IMR-90 (cell line): ENCODE measurements around the gene NXPH1. TPM values are rescaled to one million over a fixed set of nuclear protein-coding genes. Genes with fewer than 3 reads are reported as not detected.

Experiments
- ATAC-seq: fragments of 200-7000 bp; cut with Tn5 transposase; 2 replicates; pipeline ENCODE4 v1.9.1; 2020; ENCODE audit warnings: low read depth, mild to moderate bottlenecking, moderate library complexity
- BruUV-seq: library from RNA; stranded (reverse); fragments of 400-500 nt; replicated peaks from 2 replicates; lab custom pipeline; 2021; lab: Mats Ljungman, UMichigan
- CTCF ChIA-PET: fragments of 300-600 bp; formaldehyde crosslinking; extraction: SDS; loops from one replicate; lab custom pipeline; 2021; ENCODE audit warnings: antibody characterized with exemption; lab: Yijun Ruan, JAX
- POLR2A ChIA-PET: fragments of 300-600 bp; sonication (Branson Sonifier 250); formaldehyde crosslinking; loops from one replicate; lab custom pipeline; 2022; ENCODE audit warnings: antibody characterized with exemption; ENCODE audit not compliant: unreplicated experiment; lab: Charles Lee
- DNase-seq: peaks from one replicate; pipeline ENCODE4 v3.0.0; 2013
- H2AFZ ChIP-seq: replicated peaks from 2 replicates; pipeline ENCODE3; 2013; ENCODE audit warnings: low read length, mild to moderate bottlenecking; ENCODE audit not compliant: poor library complexity
- H2AK5ac ChIP-seq: 2 replicates; pipeline ENCODE4 v1.6.1; 2013; ENCODE audit warnings: low read depth, low read length, inconsistent platforms
- H2AK9ac ChIP-seq: replicated peaks from 2 replicates; pipeline ENCODE3; 2013; ENCODE audit warnings: mild to moderate bottlenecking, low read depth, low read length, moderate library complexity; ENCODE audit not compliant: poor library complexity
- H2BK120ac ChIP-seq: 2 replicates; pipeline ENCODE4 v1.6.1; 2013; ENCODE audit warnings: low read depth, low read length, inconsistent platforms
- H2BK15ac ChIP-seq: 3 replicates; pipeline ENCODE4 v1.6.1; 2013; ENCODE audit warnings: low read depth, low read length, inconsistent platforms
- H2BK20ac ChIP-seq: 2 replicates; pipeline ENCODE4 v1.6.1; 2013; ENCODE audit warnings: low read depth, mild to moderate bottlenecking, inconsistent platforms, low read length, moderate library complexity
- H2BK5ac ChIP-seq: 2 replicates; pipeline ENCODE4 v1.6.1; 2013; ENCODE audit warnings: mild to moderate bottlenecking, low read depth, low read length, inconsistent platforms; ENCODE audit not compliant: poor library complexity, severe bottlenecking
- H3K14ac ChIP-seq: replicated peaks from 2 replicates; pipeline ENCODE4 v1.6.1; 2013; ENCODE audit warnings: low read depth, low read length, inconsistent platforms
- H3K18ac ChIP-seq: 2 replicates; pipeline ENCODE4 v1.6.1; 2013; ENCODE audit warnings: low read depth, low read length, control low read depth
- H3K23ac ChIP-seq: 2 replicates; pipeline ENCODE4 v1.6.1; 2013; ENCODE audit warnings: low read depth, low read length, inconsistent platforms
- H3K27ac ChIP-seq: 2 replicates; pipeline ENCODE4 v1.5.1; 2013; ENCODE audit warnings: mild to moderate bottlenecking, control low read depth, low read length; ENCODE audit not compliant: insufficient read depth
- H3K27me3 ChIP-seq: 2 replicates; pipeline ENCODE4 v1.6.1; 2013; ENCODE audit warnings: low read length; ENCODE audit not compliant: control insufficient read depth, insufficient read depth
- H3K36me3 ChIP-seq: 2 replicates; pipeline ENCODE4 v1.6.1; 2013; ENCODE audit warnings: low read length, mixed read lengths; ENCODE audit not compliant: control insufficient read depth, insufficient read depth
- H3K4ac ChIP-seq: 2 replicates; pipeline ENCODE4 v1.6.1; 2013; ENCODE audit warnings: low read depth, low read length, inconsistent platforms
- H3K4me1 ChIP-seq: 2 replicates; pipeline ENCODE4 v1.6.1; 2013; ENCODE audit warnings: low read length, mixed read lengths; ENCODE audit not compliant: control insufficient read depth, insufficient read depth
- H3K4me2 ChIP-seq: 2 replicates; pipeline ENCODE4 v1.6.1; 2013; ENCODE audit warnings: low read depth, mild to moderate bottlenecking, control low read depth, low read length, moderate library complexity
- H3K4me3 ChIP-seq: 2 replicates; pipeline ENCODE4 v1.5.1; 2013; ENCODE audit warnings: low read depth, mild to moderate bottlenecking, control low read depth, low read length, moderate library complexity; ENCODE audit not compliant: insufficient read depth
- H3K56ac ChIP-seq: 2 replicates; pipeline ENCODE4 v1.6.1; 2013; ENCODE audit warnings: low read length, inconsistent platforms; ENCODE audit not compliant: insufficient read depth; ENCODE audit errors: extremely low read depth
- H3K79me1 ChIP-seq, 2 experiments: 2 replicates each; pipeline ENCODE4 v1.6.1; 2013; ENCODE audit warnings: low read length in 2 of 2, inconsistent platforms in 1 of 2, low read depth in 1 of 2
- H3K9ac ChIP-seq: 2 replicates; pipeline ENCODE4 v1.6.1; 2013; ENCODE audit warnings: low read depth, low read length, control low read depth
- H3K9me1 ChIP-seq: 2 replicates; pipeline ENCODE4 v1.6.1; 2013; ENCODE audit warnings: low read length, inconsistent platforms; ENCODE audit not compliant: insufficient read depth
- H3K9me3 ChIP-seq: 2 replicates; pipeline ENCODE4 v1.6.1; 2013; ENCODE audit warnings: low read length; ENCODE audit not compliant: control insufficient read depth, insufficient read depth
- H4K20me1 ChIP-seq: 2 replicates; pipeline ENCODE4 v1.6.1; 2013; ENCODE audit warnings: low read length, inconsistent platforms; ENCODE audit not compliant: insufficient read depth
- H4K5ac ChIP-seq: 2 replicates; pipeline ENCODE4 v1.6.1; 2013; ENCODE audit warnings: mild to moderate bottlenecking, low read depth, low read length, control low read depth
- H4K8ac ChIP-seq, 2 experiments: 2 replicates each; pipeline ENCODE4 v1.6.1; 2013; ENCODE audit warnings: low read depth in 2 of 2, low read length in 2 of 2, control low read depth in 1 of 2, inconsistent platforms in 1 of 2
- H4K91ac ChIP-seq: 2 replicates; pipeline ENCODE4 v1.6.1; 2013; ENCODE audit warnings: low read depth, low read length, inconsistent platforms; ENCODE audit not compliant: insufficient read depth
- BHLHE40 ChIP-seq: fragments of 150-350 bp; IDR thresholded peaks from 2 replicates; pipeline ENCODE4 v1.6.1; 2016; ENCODE audit warnings: mild to moderate bottlenecking, low read depth, low read length
- CEBPB ChIP-seq: IDR thresholded peaks from 2 replicates; pipeline ENCODE4 v1.6.1; 2012; ENCODE audit warnings: low read depth, low read length, improper control_type of control experiment
- CHD1 ChIP-seq: IDR thresholded peaks from 2 replicates; pipeline ENCODE4 v1.6.1; 2012; ENCODE audit warnings: low read depth, low read length, improper control_type of control experiment
- CTCF ChIP-seq: conservative IDR thresholded peaks from 2 replicates; pipeline ENCODE4 v1.5.1; 2012; ENCODE audit warnings: mild to moderate bottlenecking, low read depth, low read length, improper control_type of control experiment
- ELK1 ChIP-seq: fragments of 150-350 bp; IDR thresholded peaks from 2 replicates; pipeline ENCODE4 v1.6.1; 2016; ENCODE audit warnings: low read depth, mild to moderate bottlenecking, low read length, moderate library complexity, borderline replicate concordance
- FOS ChIP-seq: fragments of 150-350 bp; IDR thresholded peaks from 2 replicates; pipeline ENCODE4 v1.6.1; 2016; ENCODE audit warnings: low read depth, low read length
- MAFK ChIP-seq: IDR thresholded peaks from 2 replicates; pipeline ENCODE4 v1.6.1; 2012; ENCODE audit warnings: low read depth, low read length, improper control_type of control experiment
- MAZ ChIP-seq: IDR thresholded peaks from 2 replicates; pipeline ENCODE4 v1.6.1; 2012; ENCODE audit warnings: low read depth, mild to moderate bottlenecking, low read length, improper control_type of control experiment, moderate library complexity, borderline replicate concordance
- NFE2L2 ChIP-seq: fragments of 150-350 bp; IDR thresholded peaks from 2 replicates; pipeline ENCODE4 v1.6.1; 2016; ENCODE audit warnings: low read depth, mild to moderate bottlenecking, low read length
- POLR2A ChIP-seq: IDR thresholded peaks from 2 replicates; pipeline ENCODE4 v1.6.1; 2012; ENCODE audit warnings: mild to moderate bottlenecking, low read depth, low read length
- RAD21 ChIP-seq: IDR thresholded peaks from 2 replicates; pipeline ENCODE4 v1.6.1; 2012; ENCODE audit warnings: low read length, improper control_type of control experiment
- RCOR1 ChIP-seq: IDR thresholded peaks from 2 replicates; pipeline ENCODE4 v1.6.1; 2012; ENCODE audit warnings: mild to moderate bottlenecking, low read length, improper control_type of control experiment; ENCODE audit not compliant: insufficient replicate concordance
- RFX5 ChIP-seq: IDR thresholded peaks from 2 replicates; pipeline ENCODE4 v1.8.0; 2012; ENCODE audit warnings: low read depth, mild to moderate bottlenecking, low read length, moderate library complexity
- SMC3 ChIP-seq: fragments of 150-350 bp; IDR thresholded peaks from 2 replicates; pipeline ENCODE4 v1.6.1; 2016; ENCODE audit warnings: low read depth, mild to moderate bottlenecking, antibody characterized with exemption, low read length, moderate library complexity
- USF2 ChIP-seq: fragments of 150-350 bp; IDR thresholded peaks from 2 replicates; pipeline ENCODE4 v1.6.1; 2017; ENCODE audit warnings: mild to moderate bottlenecking, antibody characterized with exemption, low read length, low read depth
- WGBS, 2 experiments: methylation state at CpG; one replicate each; pipeline versions ENCODE4 v1.1.5 to v1.1.7; 2013; ENCODE audit warnings: missing lambda C conversion rate in 2 of 2; ENCODE audit not compliant: insufficient read length in 1 of 2; ENCODE audit errors: extremely low coverage in 2 of 2; 5-methylcytosine and 5-hydroxymethylcytosine counted together
- dilution Hi-C: fragments of 300-500 bp; cut with HindIII; formaldehyde crosslinking; loops from one replicate; pipeline ENCODE4 v1.14.3; 2018; ENCODE audit warnings: low sequenced_read_pairs; ENCODE audit not compliant: unreplicated experiment
- in situ Hi-C: fragments of 300-500 bp; cut with MboI; formaldehyde crosslinking; loops from 3 replicates; pipeline ENCODE4 v1.14.3; 2019; ENCODE audit warnings: low sequenced_read_pairs, inconsistent platforms, mixed read lengths
- intact Hi-C: fragments of 100-400 bp; cut with micrococcal nuclease; formaldehyde crosslinking; loops from 2 replicates; pipeline ENCODE4 v1.10.0; 2022
- polyA plus RNA-seq, 3 experiments: library from polyadenylated mRNA; depleted of rRNA; stranded (reverse); fragments of >200 nt; gene quantifications; 2 replicates each; pipeline ENCODE4 v1.2.3, GENCODE V29; 2012; ENCODE audit warnings: low replicate concordance in 1 of 3
- total RNA-seq: library from RNA; depleted of rRNA; stranded (reverse); fragments of >200 nt; gene quantifications from 2 replicates; pipeline ENCODE4 v1.2.3, GENCODE V29; 2012

The NXPH1 gene
- total and polyA plus RNA-seq, 2 of the 4 experiments (the other 2 are of a cell fraction): not detected

- H2AK5ac ChIP-seq: no peak overlapping the region
- no peak overlapping the region for H2AFZ ChIP-seq
- H3K27ac ChIP-seq: no peak overlapping the region
- ChIA-PET CTCF (no interaction called here), POLR2A (no interaction called here)
- no peak overlapping the region for H3K18ac ChIP-seq
- no peak overlapping the region for H3K4me2 ChIP-seq
- DNase-seq (no peak), ATAC-seq (no peak)
- H3K79me1 ChIP-seq: no peaks in the 10 kb centered on the region
- H4K8ac ChIP-seq: no peak overlapping the region
- H3K9ac ChIP-seq: no peak overlapping the region
- no peak overlapping the region for H4K5ac ChIP-seq
- no peak overlapping the region for H3K14ac ChIP-seq
- H3K9me3 ChIP-seq: peaks cover 19% of the 10 kb centered on the region; the same call in 1 of the 2 replicates
- no peaks in the 10 kb centered on the region; the same call in 1 of the 2 replicates for H4K20me1 ChIP-seq
- no peaks in the 10 kb centered on the region for H3K36me3 ChIP-seq
- intact Hi-C loops: no loop called here
- H4K91ac ChIP-seq: no peak overlapping the region
- H3K9me1 ChIP-seq: no peaks in the 10 kb centered on the region
- H2BK15ac ChIP-seq: no peak overlapping the region
- H2BK20ac ChIP-seq: no peak overlapping the region
- no peak overlapping the region for H2BK120ac ChIP-seq
- no TSS peak for BruUV-seq
- dilution Hi-C loops: no loop called here
- H3K4ac ChIP-seq: no peak overlapping the region
- in situ Hi-C loops: no loop called here
- no peaks in the 10 kb centered on the region for H3K27me3 ChIP-seq
- WGBS, 2 experiments: 5% methylated on average over 10 of the region's 49 CpGs; no CpG with 5 or more reads in 1 of the 2 experiments
- no peak overlapping the region for H3K4me3 ChIP-seq
- H3K23ac ChIP-seq: no peak overlapping the region
- H2AK9ac ChIP-seq: no peak overlapping the region
- no peak overlapping the region for H3K56ac ChIP-seq
- H3K4me1 ChIP-seq: no peaks in the 10 kb centered on the region
- no peak overlapping the region for H2BK5ac ChIP-seq
- no peak for TF ChIP-seq CHD1
- TF ChIP-seq RAD21: no peak
- no peak for TF ChIP-seq POLR2A
- TF ChIP-seq RFX5: no peak
- TF ChIP-seq ELK1: no peak
- no peak for TF ChIP-seq MAFK
- no peak for TF ChIP-seq MAZ
- no peak for TF ChIP-seq USF2
- no peak for TF ChIP-seq CEBPB
- TF ChIP-seq SMC3: no peak
- TF ChIP-seq CTCF: no peak
- no peak for TF ChIP-seq RCOR1
- TF ChIP-seq FOS: no peak
- no peak for TF ChIP-seq NFE2L2
- TF ChIP-seq BHLHE40: no peak
Observed at GRCh38 chr7:8443576-8444467, 10.4 kb downstream of the NXPH1 start.
